ENCODE results near the gene PSMD1. TPM values are rescaled to one million over a fixed set of nuclear protein-coding genes. Genes with fewer than 3 reads are reported as not detected.

Gene PSMD1
- total RNA-seq, 1 experiment from 2014 or later, result 133 TPM

DNA sequence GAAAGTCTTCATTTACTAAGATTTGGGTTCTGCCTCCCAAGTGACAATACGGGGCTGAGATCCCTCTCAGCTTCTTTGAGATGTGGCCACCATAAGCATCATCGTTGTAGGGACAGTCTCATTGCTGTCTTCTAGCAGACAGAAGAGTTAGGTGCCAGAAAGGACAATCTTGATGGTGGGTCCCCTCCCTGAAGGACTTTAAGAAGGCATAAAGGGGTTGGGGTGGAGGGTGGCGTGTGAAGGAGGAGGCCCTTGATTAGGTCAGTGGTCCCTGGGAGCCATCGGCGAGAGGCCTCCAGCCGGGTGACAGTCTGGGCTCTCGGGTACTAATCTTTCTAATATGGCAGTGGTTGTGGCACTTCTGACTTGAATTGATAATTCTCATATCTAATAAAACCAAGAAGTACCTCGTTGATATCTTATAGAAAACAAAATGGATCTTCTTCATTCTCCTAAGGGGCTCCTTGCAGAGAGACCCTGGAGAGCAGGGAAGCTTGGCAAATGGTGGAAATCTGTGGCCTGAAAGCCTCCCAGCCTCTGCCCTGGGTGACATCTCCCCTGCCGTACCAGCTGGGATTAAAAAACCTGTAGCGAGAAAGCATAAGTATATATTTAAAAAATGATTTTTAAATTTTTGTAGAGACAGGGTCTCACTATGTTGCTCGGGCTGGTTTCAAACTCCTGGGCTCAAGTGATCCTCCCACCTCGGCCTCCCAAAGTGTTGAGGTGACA is 7.2 kb upstream of the PSMD1 start (continued):
- TF ChIP-seq, protein P1, sequence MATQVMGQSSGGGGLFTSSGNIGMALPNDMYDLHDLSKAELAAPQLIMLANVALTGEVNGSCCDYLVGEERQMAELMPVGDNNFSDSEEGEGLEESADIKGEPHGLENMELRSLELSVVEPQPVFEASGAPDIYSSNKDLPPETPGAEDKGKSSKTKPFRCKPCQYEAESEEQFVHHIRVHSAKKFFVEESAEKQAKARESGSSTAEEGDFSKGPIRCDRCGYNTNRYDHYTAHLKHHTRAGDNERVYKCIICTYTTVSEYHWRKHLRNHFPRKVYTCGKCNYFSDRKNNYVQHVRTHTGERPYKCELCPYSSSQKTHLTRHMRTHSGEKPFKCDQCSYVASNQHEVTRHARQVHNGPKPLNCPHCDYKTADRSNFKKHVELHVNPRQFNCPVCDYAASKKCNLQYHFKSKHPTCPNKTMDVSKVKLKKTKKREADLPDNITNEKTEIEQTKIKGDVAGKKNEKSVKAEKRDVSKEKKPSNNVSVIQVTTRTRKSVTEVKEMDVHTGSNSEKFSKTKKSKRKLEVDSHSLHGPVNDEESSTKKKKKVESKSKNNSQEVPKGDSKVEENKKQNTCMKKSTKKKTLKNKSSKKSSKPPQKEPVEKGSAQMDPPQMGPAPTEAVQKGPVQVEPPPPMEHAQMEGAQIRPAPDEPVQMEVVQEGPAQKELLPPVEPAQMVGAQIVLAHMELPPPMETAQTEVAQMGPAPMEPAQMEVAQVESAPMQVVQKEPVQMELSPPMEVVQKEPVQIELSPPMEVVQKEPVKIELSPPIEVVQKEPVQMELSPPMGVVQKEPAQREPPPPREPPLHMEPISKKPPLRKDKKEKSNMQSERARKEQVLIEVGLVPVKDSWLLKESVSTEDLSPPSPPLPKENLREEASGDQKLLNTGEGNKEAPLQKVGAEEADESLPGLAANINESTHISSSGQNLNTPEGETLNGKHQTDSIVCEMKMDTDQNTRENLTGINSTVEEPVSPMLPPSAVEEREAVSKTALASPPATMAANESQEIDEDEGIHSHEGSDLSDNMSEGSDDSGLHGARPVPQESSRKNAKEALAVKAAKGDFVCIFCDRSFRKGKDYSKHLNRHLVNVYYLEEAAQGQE (IDR thresholded peaks at IDR 0.05; ENCODE audit: low read depth), result no peak
- TF ChIP-seq, protein P2, sequence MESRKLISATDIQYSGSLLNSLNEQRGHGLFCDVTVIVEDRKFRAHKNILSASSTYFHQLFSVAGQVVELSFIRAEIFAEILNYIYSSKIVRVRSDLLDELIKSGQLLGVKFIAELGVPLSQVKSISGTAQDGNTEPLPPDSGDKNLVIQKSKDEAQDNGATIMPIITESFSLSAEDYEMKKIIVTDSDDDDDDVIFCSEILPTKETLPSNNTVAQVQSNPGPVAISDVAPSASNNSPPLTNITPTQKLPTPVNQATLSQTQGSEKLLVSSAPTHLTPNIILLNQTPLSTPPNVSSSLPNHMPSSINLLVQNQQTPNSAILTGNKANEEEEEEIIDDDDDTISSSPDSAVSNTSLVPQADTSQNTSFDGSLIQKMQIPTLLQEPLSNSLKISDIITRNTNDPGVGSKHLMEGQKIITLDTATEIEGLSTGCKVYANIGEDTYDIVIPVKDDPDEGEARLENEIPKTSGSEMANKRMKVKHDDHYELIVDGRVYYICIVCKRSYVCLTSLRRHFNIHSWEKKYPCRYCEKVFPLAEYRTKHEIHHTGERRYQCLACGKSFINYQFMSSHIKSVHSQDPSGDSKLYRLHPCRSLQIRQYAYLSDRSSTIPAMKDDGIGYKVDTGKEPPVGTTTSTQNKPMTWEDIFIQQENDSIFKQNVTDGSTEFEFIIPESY (IDR thresholded peaks at IDR 0.05; ENCODE audit: extremely low read depth, insufficient replicate concordance, low read length), result no peak
- no peak for TF ChIP-seq CEBPB (IDR thresholded peaks at IDR 0.05; ENCODE audit: low read depth)
- TF ChIP-seq POLR2AphosphoS5 (IDR thresholded peaks at IDR 0.05; ENCODE audit: low read depth, low read length), result no peak
- TF ChIP-seq, protein P3, sequence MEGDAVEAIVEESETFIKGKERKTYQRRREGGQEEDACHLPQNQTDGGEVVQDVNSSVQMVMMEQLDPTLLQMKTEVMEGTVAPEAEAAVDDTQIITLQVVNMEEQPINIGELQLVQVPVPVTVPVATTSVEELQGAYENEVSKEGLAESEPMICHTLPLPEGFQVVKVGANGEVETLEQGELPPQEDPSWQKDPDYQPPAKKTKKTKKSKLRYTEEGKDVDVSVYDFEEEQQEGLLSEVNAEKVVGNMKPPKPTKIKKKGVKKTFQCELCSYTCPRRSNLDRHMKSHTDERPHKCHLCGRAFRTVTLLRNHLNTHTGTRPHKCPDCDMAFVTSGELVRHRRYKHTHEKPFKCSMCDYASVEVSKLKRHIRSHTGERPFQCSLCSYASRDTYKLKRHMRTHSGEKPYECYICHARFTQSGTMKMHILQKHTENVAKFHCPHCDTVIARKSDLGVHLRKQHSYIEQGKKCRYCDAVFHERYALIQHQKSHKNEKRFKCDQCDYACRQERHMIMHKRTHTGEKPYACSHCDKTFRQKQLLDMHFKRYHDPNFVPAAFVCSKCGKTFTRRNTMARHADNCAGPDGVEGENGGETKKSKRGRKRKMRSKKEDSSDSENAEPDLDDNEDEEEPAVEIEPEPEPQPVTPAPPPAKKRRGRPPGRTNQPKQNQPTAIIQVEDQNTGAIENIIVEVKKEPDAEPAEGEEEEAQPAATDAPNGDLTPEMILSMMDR (IDR thresholded peaks at IDR 0.05 in 2 of 3, conservative IDR thresholded peaks at IDR 0.05 in 1 of 3; ENCODE audit: borderline replicate concordance in 1 of 3, insufficient read depth in 1 of 3, low read depth in 2 of 3, low read length in 2 of 3), result no peak
- TF ChIP-seq CBX3 (IDR thresholded peaks at IDR 0.05; ENCODE audit: low read depth), result no peak
